A549 (cell line): ENCODE data around the gene ANAPC5. TPM values are rescaled to one million over a fixed set of nuclear protein-coding genes. Genes with fewer than 3 reads are reported as not detected.

Experiments
- ATAC-seq, 2 experiments: fragments of 200-7000 bp in 1 of 2; fragments of >200 bp in 1 of 2; cut with Nextera tagmentation in 1 of 2; cut with Tn5 transposase in 1 of 2; 3 replicates each; pipeline versions ENCODE4 v1.8.0 to v1.9.1; 2018 to 2020; ENCODE audit warnings: mild to moderate bottlenecking in 1 of 2, moderate library complexity in 1 of 2
- CTCF ChIA-PET: fragments of 300-600 bp; sonication (Branson Sonifier 250); formaldehyde crosslinking; extraction: SDS; loops from one replicate; lab custom pipeline; 2021; ENCODE audit warnings: antibody characterized with exemption, inconsistent platforms; lab: Yijun Ruan, JAX
- POLR2A ChIA-PET: fragments of 350-600 bp; formaldehyde crosslinking; extraction: SDS; loops from one replicate; lab custom pipeline; 2021; ENCODE audit warnings: antibody characterized with exemption, inconsistent platforms; lab: Yijun Ruan, JAX
- DNase-seq, 2 experiments: peaks; one replicate each; pipeline versions ENCODE4 v3.0.0 to v3.0.0-alpha.2; 2011 to 2016; ENCODE audit warnings: low read depth in 1 of 2, low spot score in 1 of 2
- FAIRE-seq: peaks from 2 replicates; lab custom pipeline; 2011; peaks lifted over from hg19 to GRCh38; lab: Jason Lieb, UNC
- H3K27ac ChIP-seq, 2 experiments: fragments of >200 bp; sonication (Bioruptor Twin); formaldehyde crosslinking; 3 replicates each; pipeline ENCODE4 v1.5.1; 2016 to 2017
- H3K4me1 ChIP-seq: fragments of >200 bp; sonication (Bioruptor Twin); formaldehyde crosslinking; 3 replicates; pipeline ENCODE4 v1.6.1; 2016
- H3K4me2 ChIP-seq: fragments of >200 bp; sonication (Bioruptor Twin); formaldehyde crosslinking; 3 replicates; pipeline ENCODE4 v1.6.1; 2016
- H3K4me3 ChIP-seq: fragments of >200 bp; sonication (Bioruptor Twin); formaldehyde crosslinking; 3 replicates; pipeline ENCODE4 v1.5.1; 2016
- H3K9me3 ChIP-seq: fragments of >200 bp; sonication (Bioruptor Twin); formaldehyde crosslinking; 3 replicates; pipeline ENCODE4 v1.6.1; 2016
- CBX2 ChIP-seq: fragments of 200-600 bp; sonication (generic); IDR thresholded peaks from 2 replicates; pipeline ENCODE4 v1.6.1; 2016; ENCODE audit warnings: low read depth, mild to moderate bottlenecking, borderline replicate concordance
- CBX8 ChIP-seq: fragments of 200-600 bp; sonication (generic); IDR thresholded peaks from 2 replicates; pipeline ENCODE4 v1.6.1; 2016
- CHD4 ChIP-seq: fragments of 200-600 bp; sonication (generic); IDR thresholded peaks from 2 replicates; pipeline ENCODE4 v1.6.1; 2016; ENCODE audit warnings: antibody characterized with exemption, mild to moderate bottlenecking, borderline replicate concordance
- EHMT2 ChIP-seq: fragments of 200-600 bp; sonication (generic); IDR thresholded peaks from 2 replicates; pipeline ENCODE4 v1.6.1; 2016; ENCODE audit warnings: antibody characterized with exemption, low read depth, mild to moderate bottlenecking, moderate library complexity
- EP300 ChIP-seq, 2 experiments: fragments of >200 bp; sonication (Bioruptor Twin); formaldehyde crosslinking; IDR thresholded peaks; 2 replicates in 1 of 2; 3 replicates in 1 of 2; pipeline ENCODE4 v1.6.1; 2016 to 2017
- ESRRA ChIP-seq: fragments of 150-350 bp; IDR thresholded peaks from 2 replicates; pipeline ENCODE4 v1.6.1; 2014; ENCODE audit warnings: mild to moderate bottlenecking, low read length, borderline replicate concordance
- FOXS1 ChIP-seq: fragments of 250-450 bp; sonication (Bioruptor Pico); IDR thresholded peaks from 2 replicates; pipeline ENCODE4 v1.5.0; 2020; ENCODE audit warnings: mild to moderate bottlenecking, moderate library complexity
- HDAC2 ChIP-seq: fragments of 200-600 bp; sonication (generic); IDR thresholded peaks from 2 replicates; pipeline ENCODE4 v1.6.1; 2016
- HEYL ChIP-seq: fragments of 250-450 bp; sonication (Bioruptor Pico); IDR thresholded peaks from 2 replicates; pipeline ENCODE4 v1.8.0; 2021; ENCODE audit warnings: mild to moderate bottlenecking, moderate library complexity
- HOXB5 ChIP-seq: fragments of 250-450 bp; sonication (Bioruptor Pico); IDR thresholded peaks from 2 replicates; pipeline ENCODE4 v1.5.0; 2020; ENCODE audit warnings: mild to moderate bottlenecking, moderate library complexity
- KDM5A ChIP-seq: fragments of 200-600 bp; sonication (generic); IDR thresholded peaks from 2 replicates; pipeline ENCODE4 v1.6.1; 2016; ENCODE audit warnings: antibody characterized with exemption, mild to moderate bottlenecking
- MAFK ChIP-seq: fragments of 450-650 bp; IDR thresholded peaks from 2 replicates; pipeline ENCODE4 v1.6.1; 2014; ENCODE audit not compliant: partially characterized antibody
- MYC ChIP-seq: IDR thresholded peaks from 2 replicates; pipeline ENCODE4 v1.6.1; 2012; ENCODE audit warnings: mild to moderate bottlenecking, inconsistent platforms, low read length, improper control_type of control experiment, borderline replicate concordance
- NFE2L2 ChIP-seq: fragments of 150-350 bp; conservative IDR thresholded peaks from 2 replicates; pipeline ENCODE4 v1.6.1; 2014; ENCODE audit warnings: low read length
- POLR2A ChIP-seq: IDR thresholded peaks from 2 replicates; pipeline ENCODE4 v1.6.1; 2012; ENCODE audit warnings: mild to moderate bottlenecking, low read length
- RFX5 ChIP-seq: fragments of 450-650 bp; IDR thresholded peaks from 2 replicates; pipeline ENCODE4 v1.7.1; 2014; ENCODE audit warnings: antibody characterized with exemption, mild to moderate bottlenecking, moderate library complexity
- SMC3 ChIP-seq: fragments of >200 bp; sonication (Bioruptor Twin); formaldehyde crosslinking; IDR thresholded peaks from 3 replicates; pipeline ENCODE4 v1.6.1; 2018; ENCODE audit warnings: inconsistent platforms
- SREBF2 ChIP-seq: fragments of 450-650 bp; IDR thresholded peaks from 2 replicates; pipeline ENCODE4 v1.6.1; 2014; ENCODE audit warnings: mild to moderate bottlenecking, moderate library complexity
- TFCP2L1 ChIP-seq: fragments of 250-450 bp; sonication (Bioruptor Pico); IDR thresholded peaks from 2 replicates; pipeline ENCODE4 v1.5.0; 2021; ENCODE audit warnings: mild to moderate bottlenecking
- ZNF302 ChIP-seq: fragments of 250-450 bp; sonication (Bioruptor Pico); IDR thresholded peaks from 2 replicates; pipeline ENCODE4 v1.9.0; 2021; ENCODE audit warnings: inconsistent platforms, mild to moderate bottlenecking, moderate library complexity
- WGBS: methylation state at CpG from one replicate; pipeline ENCODE4 v1.1.6; 2017; ENCODE audit errors: missing lambda C conversion rate; 5-methylcytosine and 5-hydroxymethylcytosine counted together
- polyA plus RNA-seq, 4 experiments: library from polyadenylated mRNA; depleted of rRNA in 3 of 4; stranded (reverse); fragments of >200 nt; fragmentation: RNase III in 1 of 4; extraction: RNeasy Plus Mini Kit Qiagen cat#74134 plus additional on column Dnase treatment in 1 of 4; gene quantifications; 2 replicates in 3 of 4; 3 replicates in 1 of 4; pipeline ENCODE4 v1.2.3, GENCODE V29; 2011 to 2017
- TF ChIP-seq, protein P1 (sequence below): fragments of 250-450 bp; sonication (Bioruptor Pico); IDR thresholded peaks from 2 replicates; pipeline ENCODE4 v1.5.0; 2021; ENCODE audit warnings: mild to moderate bottlenecking, moderate library complexity, borderline replicate concordance
- TF ChIP-seq, protein P2 (sequence below): IDR thresholded peaks from 2 replicates; pipeline ENCODE4 v1.6.1; 2012
- TF ChIP-seq, protein P3 (sequence below): fragments of >200 bp; sonication (Bioruptor Twin); formaldehyde crosslinking; IDR thresholded peaks from 2 replicates; pipeline ENCODE4 v1.6.1; 2016
- TF ChIP-seq, protein P4 (sequence below): fragments of 250-450 bp; sonication (Bioruptor Pico); IDR thresholded peaks from 2 replicates; pipeline ENCODE4 v1.5.0; 2020; ENCODE audit warnings: low read depth, mild to moderate bottlenecking, moderate library complexity
- TF ChIP-seq, protein P5 (sequence below): fragments of >200 bp; sonication (Bioruptor Twin); formaldehyde crosslinking; IDR thresholded peaks from 3 replicates; pipeline ENCODE4 v1.6.1; 2016
- TF ChIP-seq, protein P6 (sequence below): IDR thresholded peaks from 2 replicates; pipeline ENCODE4 v1.6.1; 2012
- TF ChIP-seq, protein P7 (sequence below): fragments of >200 bp; sonication (Bioruptor Twin); formaldehyde crosslinking; IDR thresholded peaks from 3 replicates; pipeline ENCODE4 v1.5.1; 2016

ANAPC5 gene
- polyA plus RNA-seq, 2 of the 4 experiments (the other 2 are of a cell fraction) = 91.6 to 225 TPM

- H3K4me1 ChIP-seq = peaks cover 5% of the 10 kb centered on the region; the same call in 1 of the 3 replicates
- no peaks in the 10 kb centered on the region for H3K9me3 ChIP-seq
- ChIA-PET CTCF (interaction anchor here (1.1 to 8.5 kb wide), 15 partner anchors 10 to 121 kb away, joined by 3 to 117 read pairs (median 9); partner anchors contain the start of gene ANAPC5), POLR2A (no interaction called here)
- 96% methylated on average over 1 of the region's 1 CpG for WGBS
- no peak overlapping the region for H3K4me3 ChIP-seq
- DNase-seq (no peak), FAIRE-seq (no peak), ATAC-seq (no peak)
- no peak overlapping the region for H3K27ac ChIP-seq
- TF ChIP-seq, protein P1, sequence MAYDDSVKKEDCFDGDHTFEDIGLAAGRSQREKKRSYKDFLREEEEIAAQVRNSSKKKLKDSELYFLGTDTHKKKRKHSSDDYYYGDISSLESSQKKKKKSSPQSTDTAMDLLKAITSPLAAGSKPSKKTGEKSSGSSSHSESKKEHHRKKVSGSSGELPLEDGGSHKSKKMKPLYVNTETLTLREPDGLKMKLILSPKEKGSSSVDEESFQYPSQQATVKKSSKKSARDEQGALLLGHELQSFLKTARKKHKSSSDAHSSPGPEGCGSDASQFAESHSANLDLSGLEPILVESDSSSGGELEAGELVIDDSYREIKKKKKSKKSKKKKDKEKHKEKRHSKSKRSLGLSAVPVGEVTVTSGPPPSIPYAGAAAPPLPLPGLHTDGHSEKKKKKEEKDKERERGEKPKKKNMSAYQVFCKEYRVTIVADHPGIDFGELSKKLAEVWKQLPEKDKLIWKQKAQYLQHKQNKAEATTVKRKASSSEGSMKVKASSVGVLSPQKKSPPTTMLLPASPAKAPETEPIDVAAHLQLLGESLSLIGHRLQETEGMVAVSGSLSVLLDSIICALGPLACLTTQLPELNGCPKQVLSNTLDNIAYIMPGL (CRISPR knock-in tag) = no peak
- TF ChIP-seq NFE2L2 = no peak
- no peak for TF ChIP-seq POLR2A
- no peak for TF ChIP-seq ZNF302 (CRISPR knock-in tag)
- TF ChIP-seq RFX5 = no peak
- TF ChIP-seq HOXB5 (CRISPR knock-in tag) = no peak
- no peak for TF ChIP-seq MAFK
- TF ChIP-seq SMC3 = no peak
- TF ChIP-seq SREBF2 = no peak
- TF ChIP-seq, protein P2, sequence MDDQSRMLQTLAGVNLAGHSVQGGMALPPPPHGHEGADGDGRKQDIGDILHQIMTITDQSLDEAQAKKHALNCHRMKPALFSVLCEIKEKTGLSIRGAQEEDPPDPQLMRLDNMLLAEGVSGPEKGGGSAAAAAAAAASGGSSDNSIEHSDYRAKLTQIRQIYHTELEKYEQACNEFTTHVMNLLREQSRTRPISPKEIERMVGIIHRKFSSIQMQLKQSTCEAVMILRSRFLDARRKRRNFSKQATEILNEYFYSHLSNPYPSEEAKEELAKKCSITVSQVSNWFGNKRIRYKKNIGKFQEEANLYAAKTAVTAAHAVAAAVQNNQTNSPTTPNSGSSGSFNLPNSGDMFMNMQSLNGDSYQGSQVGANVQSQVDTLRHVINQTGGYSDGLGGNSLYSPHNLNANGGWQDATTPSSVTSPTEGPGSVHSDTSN = no peak
- TF ChIP-seq CHD4 = no peak
- no peak for TF ChIP-seq EHMT2
- no peak for TF ChIP-seq EP300 (IDR thresholded peaks at IDR 0.05)
- no peak for TF ChIP-seq MYC
- no peak overlapping the region for H3K4me2 ChIP-seq
These were observed 18.5 kb downstream of the ANAPC5 start for GRCh38 chr12:121333747-121334146.

DNA sequence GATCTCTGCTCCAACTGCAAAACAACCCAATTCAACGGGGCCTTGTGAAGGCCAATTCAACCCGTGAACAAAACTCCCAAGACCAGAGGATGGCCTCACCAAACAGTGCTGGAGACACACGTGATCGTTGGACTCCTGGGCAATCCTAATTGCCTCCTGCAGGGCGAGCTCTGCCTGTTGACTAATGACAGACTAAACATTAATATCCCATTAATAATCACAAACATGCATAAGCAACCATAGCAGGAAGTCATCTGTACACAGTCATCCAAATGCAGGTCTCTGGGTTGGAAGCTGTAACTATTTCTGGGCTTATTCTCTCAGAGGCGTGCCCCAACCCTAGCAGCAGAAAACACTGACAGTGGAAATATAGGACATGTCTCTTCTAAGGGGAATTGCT lies 21.0 kb downstream of the ANAPC5 start:
- POLR2A ChIA-PET = interaction anchor here (0.9 kb wide), 1 partner anchor 34 kb away, joined by 4 read pairs; no protein-coding TSS in a partner anchor
- CTCF ChIA-PET = interaction anchor here (8.5 kb wide), 1 partner anchor 112 kb away, joined by 117 read pairs; no protein-coding TSS in a partner anchor
- no peak overlapping the region for H3K27ac ChIP-seq
- no peak for FAIRE-seq
- TF ChIP-seq, protein P3, sequence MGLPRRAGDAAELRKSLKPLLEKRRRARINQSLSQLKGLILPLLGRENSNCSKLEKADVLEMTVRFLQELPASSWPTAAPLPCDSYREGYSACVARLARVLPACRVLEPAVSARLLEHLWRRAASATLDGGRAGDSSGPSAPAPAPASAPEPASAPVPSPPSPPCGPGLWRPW = no peak
- TF ChIP-seq FOXS1 (CRISPR knock-in tag) (no peak), CBX8 (no peak), NFE2L2 (no peak), MYC (no peak), TFCP2L1 (CRISPR knock-in tag) (no peak), CBX2 (no peak), ESRRA (no peak), KDM5A (no peak), HOXB5 (CRISPR knock-in tag) (no peak), RFX5 (no peak), HDAC2 (no peak), HEYL (no peak)
- TF ChIP-seq, protein P4, sequence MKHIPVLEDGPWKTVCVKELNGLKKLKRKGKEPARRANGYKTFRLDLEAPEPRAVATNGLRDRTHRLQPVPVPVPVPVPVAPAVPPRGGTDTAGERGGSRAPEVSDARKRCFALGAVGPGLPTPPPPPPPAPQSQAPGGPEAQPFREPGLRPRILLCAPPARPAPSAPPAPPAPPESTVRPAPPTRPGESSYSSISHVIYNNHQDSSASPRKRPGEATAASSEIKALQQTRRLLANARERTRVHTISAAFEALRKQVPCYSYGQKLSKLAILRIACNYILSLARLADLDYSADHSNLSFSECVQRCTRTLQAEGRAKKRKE (CRISPR knock-in tag) = no peak
- TF ChIP-seq, protein P5, sequence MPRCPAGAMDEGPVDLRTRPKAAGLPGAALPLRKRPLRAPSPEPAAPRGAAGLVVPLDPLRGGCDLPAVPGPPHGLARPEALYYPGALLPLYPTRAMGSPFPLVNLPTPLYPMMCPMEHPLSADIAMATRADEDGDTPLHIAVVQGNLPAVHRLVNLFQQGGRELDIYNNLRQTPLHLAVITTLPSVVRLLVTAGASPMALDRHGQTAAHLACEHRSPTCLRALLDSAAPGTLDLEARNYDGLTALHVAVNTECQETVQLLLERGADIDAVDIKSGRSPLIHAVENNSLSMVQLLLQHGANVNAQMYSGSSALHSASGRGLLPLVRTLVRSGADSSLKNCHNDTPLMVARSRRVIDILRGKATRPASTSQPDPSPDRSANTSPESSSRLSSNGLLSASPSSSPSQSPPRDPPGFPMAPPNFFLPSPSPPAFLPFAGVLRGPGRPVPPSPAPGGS = no peak
- TF ChIP-seq, protein P6, sequence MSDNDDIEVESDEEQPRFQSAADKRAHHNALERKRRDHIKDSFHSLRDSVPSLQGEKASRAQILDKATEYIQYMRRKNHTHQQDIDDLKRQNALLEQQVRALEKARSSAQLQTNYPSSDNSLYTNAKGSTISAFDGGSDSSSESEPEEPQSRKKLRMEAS = no peak
- TF ChIP-seq, protein P7, sequence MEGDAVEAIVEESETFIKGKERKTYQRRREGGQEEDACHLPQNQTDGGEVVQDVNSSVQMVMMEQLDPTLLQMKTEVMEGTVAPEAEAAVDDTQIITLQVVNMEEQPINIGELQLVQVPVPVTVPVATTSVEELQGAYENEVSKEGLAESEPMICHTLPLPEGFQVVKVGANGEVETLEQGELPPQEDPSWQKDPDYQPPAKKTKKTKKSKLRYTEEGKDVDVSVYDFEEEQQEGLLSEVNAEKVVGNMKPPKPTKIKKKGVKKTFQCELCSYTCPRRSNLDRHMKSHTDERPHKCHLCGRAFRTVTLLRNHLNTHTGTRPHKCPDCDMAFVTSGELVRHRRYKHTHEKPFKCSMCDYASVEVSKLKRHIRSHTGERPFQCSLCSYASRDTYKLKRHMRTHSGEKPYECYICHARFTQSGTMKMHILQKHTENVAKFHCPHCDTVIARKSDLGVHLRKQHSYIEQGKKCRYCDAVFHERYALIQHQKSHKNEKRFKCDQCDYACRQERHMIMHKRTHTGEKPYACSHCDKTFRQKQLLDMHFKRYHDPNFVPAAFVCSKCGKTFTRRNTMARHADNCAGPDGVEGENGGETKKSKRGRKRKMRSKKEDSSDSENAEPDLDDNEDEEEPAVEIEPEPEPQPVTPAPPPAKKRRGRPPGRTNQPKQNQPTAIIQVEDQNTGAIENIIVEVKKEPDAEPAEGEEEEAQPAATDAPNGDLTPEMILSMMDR = no peak
- H3K4me2 ChIP-seq = no peak overlapping the region
- ATAC-seq = no peak
- H3K4me3 ChIP-seq = no peak overlapping the region
- no peak for DNase-seq
- 74% methylated on average over 6 of the region's 6 CpGs for WGBS
- peaks cover 3% of the 10 kb centered on the region; the same call in 2 of the 3 replicates for H3K4me1 ChIP-seq
- no peaks in the 10 kb centered on the region for H3K9me3 ChIP-seq
